Parathyroid adenoma (tissue), 2 donors: Measurements from ENCODE around the gene REEP6.
A peak's percentile ranks its signal among the peaks of the same experiment; 100 is the strongest.

ENCODE experiments used
- H2AFZ ChIP-seq: fragments of 300-600 bp; sonication (generic); one replicate; pipeline ENCODE4 v1.7.0; 2017; ENCODE audit warnings: antibody characterized with exemption, mild to moderate bottlenecking
- H3K27ac ChIP-seq: fragments of 300-600 bp; sonication (generic); one replicate; pipeline ENCODE4 v1.7.0; 2017
- H3K27me3 ChIP-seq: fragments of 300-600 bp; sonication (generic); one replicate; pipeline ENCODE4 v1.7.0; 2017; ENCODE audit warnings: low read length; ENCODE audit not compliant: control insufficient read depth, insufficient read depth
- H3K36me3 ChIP-seq: fragments of 300-600 bp; sonication (generic); one replicate; pipeline ENCODE4 v1.7.0; 2017; ENCODE audit warnings: low read length; ENCODE audit not compliant: control insufficient read depth, insufficient read depth
- H3K4me1 ChIP-seq: fragments of 300-600 bp; sonication (generic); one replicate; pipeline ENCODE4 v1.7.0; 2017; ENCODE audit warnings: control low read depth
- H3K4me2 ChIP-seq: fragments of 300-600 bp; sonication (generic); one replicate; pipeline ENCODE4 v1.7.0; 2017; ENCODE audit warnings: low read length
- H3K4me3 ChIP-seq: fragments of 300-600 bp; sonication (generic); one replicate; pipeline ENCODE4 v1.7.0; 2017; ENCODE audit warnings: low read depth, low read length
- H3K79me2 ChIP-seq: fragments of 300-600 bp; sonication (generic); one replicate; pipeline ENCODE4 v1.7.0; 2017; ENCODE audit warnings: control low read depth
- H3K9ac ChIP-seq: fragments of 300-600 bp; sonication (generic); one replicate; pipeline ENCODE4 v1.7.0; 2017; ENCODE audit warnings: mild to moderate bottlenecking
- H3K9me3 ChIP-seq: fragments of 300-600 bp; sonication (generic); one replicate; pipeline ENCODE4 v1.7.0; 2017; ENCODE audit warnings: low read length; ENCODE audit not compliant: control insufficient read depth
- CTCF ChIP-seq: fragments of 300-600 bp; sonication (generic); IDR thresholded peaks from one replicate; pipeline ENCODE4 v1.7.0; 2017; ENCODE audit warnings: antibody characterized with exemption, mild to moderate bottlenecking
- donor health status: primary hyperparathyroidism.

Gene REEP6

GRCh38 chr19:1491849-1492170 lies 829 bp downstream of the REEP6 start:
- Histone ChIP-seq H3K4me3 (no peak overlapping the region), H3K4me1 (peaks cover 3% of the 10 kb centered on the region), H3K9me3 (no peaks in the 10 kb centered on the region), H3K9ac (no peak overlapping the region), H3K27me3 (no peaks in the 10 kb centered on the region), H3K27ac (no peak overlapping the region), H3K4me2 (peak overlapping the region; percentile 81), H3K36me3 (no peaks in the 10 kb centered on the region), H2AFZ (peak overlapping the region; percentile 76), H3K79me2 (no peaks in the 10 kb centered on the region)
- no peak for TF ChIP-seq CTCF

GRCh38 chr19:1492474-1493006 lies 1.6 kb downstream of the REEP6 start:
- H3K4me3 ChIP-seq = no peak overlapping the region
- no peaks in the 10 kb centered on the region for H3K36me3 ChIP-seq
- H3K4me2 ChIP-seq = no peak overlapping the region
- no peaks in the 10 kb centered on the region for H3K79me2 ChIP-seq
- no peak overlapping the region for H3K9ac ChIP-seq
- H2AFZ ChIP-seq = no peak overlapping the region
- H3K27me3 ChIP-seq = no peaks in the 10 kb centered on the region
- TF ChIP-seq CTCF = no peak
- H3K27ac ChIP-seq = no peak overlapping the region
- no peaks in the 10 kb centered on the region for H3K9me3 ChIP-seq
- H3K4me1 ChIP-seq = peaks cover 3% of the 10 kb centered on the region

- Histone ChIP-seq H3K4me1 (peaks cover 3% of the 10 kb centered on the region), H3K36me3 (no peaks in the 10 kb centered on the region), H3K27ac (no peak overlapping the region), H3K4me2 (no peak overlapping the region), H3K79me2 (no peaks in the 10 kb centered on the region), H3K9ac (no peak overlapping the region), H2AFZ (no peak overlapping the region), H3K4me3 (no peak overlapping the region), H3K9me3 (no peaks in the 10 kb centered on the region), H3K27me3 (no peaks in the 10 kb centered on the region)
- no peak for TF ChIP-seq CTCF
Observed at GRCh38 chr19:1494115-1494815, 3.3 kb downstream of the REEP6 start.

- TF ChIP-seq CTCF = no peak
- no peaks in the 10 kb centered on the region for H3K27me3 ChIP-seq
- H3K9ac ChIP-seq = no peak overlapping the region
- no peaks in the 10 kb centered on the region for H3K9me3 ChIP-seq
- H3K4me3 ChIP-seq = no peak overlapping the region
- H2AFZ ChIP-seq = no peak overlapping the region
- no peaks in the 10 kb centered on the region for H3K79me2 ChIP-seq
- no peak overlapping the region for H3K27ac ChIP-seq
- H3K4me1 ChIP-seq = no peaks in the 10 kb centered on the region
- no peak overlapping the region for H3K4me2 ChIP-seq
- no peaks in the 10 kb centered on the region for H3K36me3 ChIP-seq
Observed at GRCh38 chr19:1495051-1495798, 4.2 kb downstream of the REEP6 start.
